Activated CD8-positive, alpha-beta memory T cell treated with anti-CD3 and anti-CD28 coated beads, Interleukin-2, amount 50 U/mL, for 1 hour (primary cell): ENCODE data around the gene PDIA5.

ENCODE experiments used
- DNase-seq: peaks from one replicate; pipeline ENCODE4 v3.0.0-alpha.2; 2020; ENCODE audit errors: extremely low read depth

The PDIA5 gene

DNA sequence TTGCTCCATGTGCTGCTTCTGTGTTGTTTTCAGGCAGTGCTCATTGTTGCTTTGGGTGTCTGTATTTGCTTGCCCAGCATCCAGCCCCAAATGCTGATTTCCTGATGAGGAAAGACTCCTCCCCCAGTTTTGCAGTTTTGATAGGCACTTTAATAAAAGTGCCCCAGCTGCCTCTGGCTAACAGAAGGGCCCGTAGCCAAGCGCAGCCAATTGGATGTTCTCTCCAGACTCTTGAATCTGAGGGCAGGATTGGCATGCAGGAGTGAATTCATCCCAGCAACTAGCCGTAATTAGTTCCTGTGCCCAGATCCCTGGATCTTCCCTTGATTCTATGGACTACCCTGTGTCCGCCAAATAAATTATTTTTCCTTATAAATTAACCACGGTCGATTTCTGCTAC, 24.4 kb upstream of the PDIA5 start:
- no peak for DNase-seq

DNA sequence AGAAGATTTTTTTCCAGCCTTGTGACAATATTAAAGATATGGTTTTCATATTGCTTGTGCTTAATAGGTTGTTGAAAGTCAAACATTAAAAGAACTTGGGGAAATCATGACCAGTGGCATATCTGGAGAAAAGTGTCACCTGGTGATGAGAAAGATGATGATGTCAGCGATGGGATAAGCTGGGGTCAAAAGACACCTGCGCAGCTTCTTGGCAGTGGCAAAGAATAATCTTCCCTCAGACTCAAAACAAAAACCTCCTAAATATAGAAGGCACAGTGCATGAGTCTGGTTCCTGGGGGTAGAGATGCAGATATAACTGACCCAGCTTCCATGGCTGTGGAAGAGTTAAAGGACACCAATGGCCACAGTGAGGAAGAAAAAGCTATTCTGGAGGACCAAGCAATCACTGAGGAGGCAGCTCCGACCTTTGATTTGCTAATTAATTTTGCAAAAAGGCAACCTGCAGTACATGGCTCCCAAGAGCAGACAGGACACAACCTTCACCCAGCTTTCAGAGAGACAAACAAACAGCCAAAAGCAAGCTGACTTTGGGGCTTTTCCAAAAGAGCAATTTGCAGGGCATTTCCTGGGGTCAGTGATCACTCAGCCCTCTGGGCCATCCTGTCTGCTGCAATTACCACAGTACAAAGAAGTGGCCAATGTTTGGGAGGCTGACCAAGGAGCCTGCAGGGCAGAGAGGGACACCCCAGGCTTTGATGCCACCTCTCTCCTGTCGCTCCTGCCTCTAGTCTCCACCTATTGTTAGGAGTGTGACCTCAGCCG, 21.7 kb upstream of the PDIA5 start:
- DNase-seq = no peak

DNA sequence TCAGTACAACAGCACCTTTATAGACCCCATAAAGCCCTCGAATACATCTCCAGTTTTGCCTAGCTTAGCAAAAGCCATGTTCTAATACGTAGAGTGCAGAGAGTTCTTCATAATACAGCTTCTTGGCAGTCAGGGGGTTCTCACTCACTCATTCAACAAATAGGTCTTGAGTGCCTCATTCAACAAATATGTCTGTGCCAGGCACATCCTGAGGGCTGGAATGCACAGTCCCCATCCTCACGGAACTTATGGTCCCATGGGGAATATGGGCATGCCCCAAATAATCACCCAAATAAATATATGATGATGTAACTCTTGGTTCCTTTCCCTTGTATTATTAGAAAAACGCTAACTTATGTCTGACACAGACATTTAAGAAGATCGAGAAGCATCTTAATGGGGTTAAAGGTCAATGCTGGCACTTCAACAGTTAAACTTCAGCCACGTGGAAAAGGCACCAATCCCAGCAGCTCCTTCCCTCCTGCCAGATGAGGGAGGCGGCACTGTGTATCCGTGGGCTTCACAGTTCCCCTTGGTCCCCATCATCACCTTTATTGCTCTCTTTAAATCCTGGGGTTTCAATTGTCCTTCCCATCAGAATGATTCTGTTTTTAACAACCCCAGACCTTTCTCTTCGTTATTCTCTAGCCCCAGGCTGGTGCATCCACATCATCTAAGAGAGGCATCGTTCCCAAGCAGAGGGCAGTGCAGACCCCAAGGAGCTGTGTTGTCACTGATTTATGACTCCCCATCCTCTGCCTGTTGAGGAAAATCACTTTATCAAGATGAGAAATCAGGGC, 20.4 kb upstream of the PDIA5 start:
- no peak for DNase-seq

DNA sequence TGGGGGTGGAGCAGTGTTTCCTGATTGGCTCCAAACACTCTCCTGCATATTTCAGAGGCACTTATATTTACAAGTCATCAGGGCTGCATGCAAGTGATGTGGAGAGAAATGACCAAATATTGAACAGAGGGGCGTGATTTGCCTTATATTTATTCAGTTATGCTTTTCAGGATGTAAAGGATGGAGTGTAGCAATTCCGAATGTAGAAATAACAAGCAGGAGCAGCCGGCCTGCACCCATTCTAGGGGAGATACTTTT, 19.8 kb upstream of the PDIA5 start:
- DNase-seq = no peak

- no peak for DNase-seq
These were observed 18.2 kb upstream of the PDIA5 start for GRCh38 chr3:123048480-123049237.

DNA sequence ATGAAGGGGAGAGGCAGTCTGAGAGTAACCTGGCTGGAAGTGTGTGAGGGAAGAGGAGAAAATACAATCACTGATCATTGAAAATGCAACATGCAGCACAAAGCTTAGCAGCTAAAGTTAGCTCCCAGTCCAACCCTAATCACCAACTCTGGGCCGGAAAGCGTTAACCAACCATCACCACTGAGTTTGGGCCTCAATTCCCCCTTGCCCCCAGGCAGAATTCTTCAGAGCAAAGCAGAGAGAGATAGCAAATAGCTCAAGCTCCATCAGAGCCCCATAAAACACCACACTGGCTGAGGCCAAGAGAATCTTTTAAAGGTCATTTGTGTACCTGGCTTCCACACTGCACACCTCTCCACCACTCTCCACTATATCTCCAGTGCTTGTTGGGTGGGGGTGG, 16.2 kb upstream of the PDIA5 start:
- DNase-seq = no peak

- DNase-seq = no peak
These were observed 13.7 kb upstream of the PDIA5 start for GRCh38 chr3:123053107-123053506.

DNA sequence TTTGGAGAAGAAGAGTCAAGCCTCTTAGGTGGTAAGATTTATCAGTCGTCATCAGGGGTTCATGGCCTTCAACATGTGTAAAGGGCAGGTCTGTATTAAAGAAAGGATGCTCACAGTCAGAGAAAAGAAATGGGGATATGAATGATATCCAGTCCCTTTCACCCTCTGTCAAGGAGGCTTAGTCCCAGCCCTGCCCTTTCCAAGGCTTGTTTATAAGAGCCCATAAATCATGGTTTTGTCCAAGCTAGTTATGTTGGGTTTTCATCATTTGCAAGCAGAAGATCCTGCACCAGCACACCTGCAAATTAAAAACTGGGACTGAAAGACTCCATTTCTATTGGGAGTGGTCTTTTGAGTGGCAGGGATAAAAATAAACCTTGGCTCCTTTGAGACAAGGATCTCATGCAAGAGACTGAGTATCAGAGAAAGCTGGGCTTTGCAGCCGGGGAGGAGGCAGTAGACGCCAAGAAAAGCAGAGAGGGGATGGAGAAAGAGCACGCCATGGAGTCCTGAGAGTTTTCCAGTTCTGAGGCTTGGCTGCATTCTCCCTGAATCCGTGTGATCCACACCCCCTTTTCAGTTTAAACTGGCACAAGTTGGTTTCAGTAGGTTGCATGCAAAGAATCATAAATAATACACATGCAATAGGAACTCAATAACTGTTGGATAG, 12.6 kb upstream of the PDIA5 start:
- no peak for DNase-seq

DNA sequence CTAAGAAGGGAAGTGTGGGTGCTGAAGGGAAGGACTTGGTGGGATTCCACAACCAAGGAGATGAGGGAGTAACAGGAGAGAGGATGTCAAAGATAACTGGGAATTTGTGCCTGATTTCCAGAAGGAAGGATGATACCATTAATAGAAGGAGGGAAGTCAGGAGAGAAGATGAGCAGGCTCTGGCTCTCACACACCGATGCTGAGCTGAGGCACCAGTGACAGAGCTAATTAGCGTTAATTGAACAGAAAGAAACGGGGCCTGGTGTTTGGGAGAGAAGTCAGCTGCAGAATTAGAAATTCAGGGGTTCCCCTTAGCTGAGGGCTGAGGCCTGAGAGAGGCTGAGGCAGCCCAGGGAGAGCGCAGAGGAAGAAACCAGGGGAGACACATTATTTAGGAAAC, 11.9 kb upstream of the PDIA5 start:
- no peak for DNase-seq

DNA sequence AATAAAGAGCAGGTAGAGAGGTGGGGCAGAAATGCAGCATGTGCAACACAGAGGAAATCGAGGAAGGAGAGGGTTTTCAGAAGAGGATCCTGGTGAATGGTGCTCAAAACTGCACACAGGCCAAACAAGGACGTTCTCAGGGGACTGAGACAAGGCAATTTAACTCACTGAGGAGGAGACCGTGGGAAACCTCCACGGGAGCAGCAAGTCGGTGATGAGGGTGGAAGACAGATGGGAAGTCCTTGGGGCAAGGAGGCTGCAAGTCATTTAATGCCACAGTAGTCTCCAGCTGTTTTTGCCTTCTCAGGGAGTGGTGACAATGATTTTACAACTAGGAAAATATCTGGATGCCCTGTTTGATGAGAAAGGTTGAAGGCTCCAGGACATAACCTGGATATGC, 11.5 kb upstream of the PDIA5 start:
- no peak for DNase-seq

- no peak for DNase-seq
These were observed 8.3 kb upstream of the PDIA5 start for GRCh38 chr3:123058505-123058904.

DNA sequence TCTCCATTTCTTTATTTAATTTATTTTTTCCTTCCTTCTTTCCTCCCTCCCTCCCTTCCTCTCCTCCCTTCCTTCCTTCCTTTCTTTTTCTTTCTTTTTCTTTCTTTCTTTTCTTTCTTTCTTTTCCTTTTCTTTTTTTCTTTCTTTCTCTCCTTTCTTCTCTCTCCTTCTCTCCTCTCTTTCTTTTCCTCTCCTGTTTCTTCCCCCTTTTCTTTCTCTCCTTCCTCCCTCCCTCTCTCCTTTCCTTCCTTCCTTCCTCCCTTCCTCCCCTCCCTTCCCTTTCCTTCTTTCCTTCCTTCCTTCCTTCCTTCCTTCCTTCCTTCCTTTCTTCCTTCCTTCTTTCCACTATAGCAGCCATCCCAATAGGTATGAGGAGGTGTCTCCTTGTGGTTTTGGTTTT, 6.8 kb upstream of the PDIA5 start:
- no peak for DNase-seq

GRCh38 chr3:123061856-123062255, 5.0 kb upstream of the PDIA5 start:
- DNase-seq = no peak

- no peak for DNase-seq
These were observed 3.8 kb upstream of the PDIA5 start for GRCh38 chr3:123063034-123063433.

- no peak for DNase-seq
These were observed 2.3 kb upstream of the PDIA5 start for GRCh38 chr3:123064506-123064905.

- no peak for DNase-seq
These were observed 1.9 kb upstream of the PDIA5 start for GRCh38 chr3:123064914-123065313.

- DNase-seq = no peak
These were observed 278 bp upstream of the PDIA5 start for GRCh38 chr3:123066599-123066895.

DNA sequence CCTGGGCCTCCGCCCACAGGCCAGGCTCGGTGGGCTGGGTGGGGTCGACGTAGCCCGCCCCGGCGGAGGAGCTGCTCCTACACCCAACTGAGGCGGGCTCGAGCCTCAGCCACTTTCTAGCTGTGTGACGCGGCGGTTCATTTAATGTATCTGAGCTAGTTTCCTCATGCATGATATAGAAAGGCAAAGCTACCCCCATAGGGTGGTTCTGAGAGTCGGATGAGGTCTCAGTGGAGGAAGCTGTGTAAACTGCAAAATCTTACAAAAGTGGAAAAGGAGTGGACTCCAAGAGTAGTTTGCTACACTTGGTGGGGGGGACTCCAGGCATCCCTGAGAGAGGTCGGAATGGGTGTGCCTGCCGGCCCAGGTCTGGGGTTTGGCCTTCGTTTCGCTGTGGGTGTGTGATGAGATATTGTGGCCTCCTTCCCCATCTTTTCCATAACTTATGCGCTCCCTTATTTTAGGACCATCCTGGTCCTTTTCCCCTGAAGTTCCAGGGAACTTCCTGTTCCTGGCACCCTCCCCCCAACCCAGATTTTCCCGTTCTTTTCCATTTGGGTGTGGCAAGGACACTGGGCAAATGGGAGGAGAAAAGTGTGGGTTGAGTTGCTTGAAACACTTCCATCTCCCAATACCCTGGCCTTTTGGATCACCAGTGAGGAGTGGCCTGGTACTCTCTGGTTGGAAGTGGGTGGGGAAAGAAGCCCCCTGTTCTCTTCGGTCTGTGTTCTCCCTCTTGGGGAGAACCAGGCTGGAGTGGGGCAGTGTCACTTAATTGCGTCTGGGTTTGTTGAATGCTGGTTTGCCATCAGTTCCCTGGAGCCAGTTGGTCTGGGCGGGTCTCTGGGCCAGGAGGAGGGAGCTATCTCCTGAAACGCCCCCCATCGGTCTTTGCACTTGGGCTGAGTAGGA, 1.1 kb downstream of the PDIA5 start:
- DNase-seq = no peak

- no peak for DNase-seq
These were observed 2.0 kb downstream of the PDIA5 start for GRCh38 chr3:123068601-123069381.

GRCh38 chr3:123070510-123070909, 3.7 kb downstream of the PDIA5 start:
- no peak for DNase-seq

GRCh38 chr3:123071146-123071545, 4.3 kb downstream of the PDIA5 start:
- DNase-seq = no peak
